Activated CD8-positive, alpha-beta memory T cell treated with anti-CD3 and anti-CD28 coated beads for 4 hours (primary cell): ENCODE data around the gene OR52R1.
"Not testable (repeated sequence)": the region's sequence is repeated elsewhere in the genome, so short reads cannot be mapped to it uniquely, and the experiment has no call there.

Experiments used
- DNase-seq, 2 donors: peaks; one replicate each; pipeline ENCODE4 v3.0.0-alpha.2; 2020; ENCODE audit warnings: low read depth in 2 of 2

The OR52R1 gene

GRCh38 chr11:4804280-4804679 is at the start of gene OR52R1:
TSS of gene OR52R1 (minus strand) at chr11:4804380. CDS start at chr11:4804380, 0 bp downstream.
- no peak for DNase-seq

- DNase-seq: no peak
Measured at GRCh38 chr11:4851033-4851432, 46.9 kb upstream of the OR52R1 start.

GRCh38 chr11:4848908-4849532 is 44.8 kb upstream of the OR52R1 start, which contains the start of gene OR51S1:
TSS of gene OR51S1 (minus strand) at chr11:4849208. CDS start at chr11:4849208, 0 bp downstream.
- DNase-seq: no peak

DNA sequence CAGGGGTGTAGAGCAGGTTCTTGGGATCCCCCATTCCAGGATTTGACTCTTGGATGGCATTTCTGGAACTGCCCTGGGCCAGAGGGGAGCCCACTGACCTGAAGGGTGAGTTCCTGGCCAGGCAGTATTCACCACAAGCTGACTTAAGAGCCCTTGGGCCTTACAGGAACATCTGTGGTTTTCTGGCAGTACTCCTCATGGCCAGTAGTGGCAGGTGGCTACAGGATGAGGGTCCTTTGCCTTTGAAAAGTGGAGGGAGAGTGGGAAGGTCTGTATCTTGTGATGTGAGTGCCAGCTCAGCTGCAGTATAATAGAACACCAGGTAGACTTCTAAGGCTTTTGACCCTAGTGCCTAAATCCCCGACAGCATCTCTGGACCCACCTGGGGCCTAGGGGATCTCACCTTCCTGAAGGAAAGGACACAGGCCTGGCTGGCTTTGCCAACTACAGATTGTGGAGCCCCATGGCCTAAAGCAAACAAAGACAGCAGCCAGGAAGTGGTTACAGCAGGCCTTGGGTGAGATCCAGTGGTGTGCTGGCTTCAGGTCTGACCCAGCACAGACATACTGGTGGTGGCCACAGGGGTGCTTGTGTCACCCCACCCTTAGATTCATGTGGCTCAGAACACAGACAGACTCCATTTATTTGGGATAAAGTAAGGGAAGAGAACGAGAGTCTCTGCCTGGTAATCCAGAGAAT is 35.8 kb upstream of the OR52R1 start:
- DNase-seq: no peak

- DNase-seq: no peak
Measured at GRCh38 chr11:4830909-4831308, 26.7 kb upstream of the OR52R1 start.

GRCh38 chr11:4830346-4830745 is 26.2 kb upstream of the OR52R1 start:
- no peak for DNase-seq

- no peak for DNase-seq
Measured at GRCh38 chr11:4826425-4826824, 22.2 kb upstream of the OR52R1 start.

GRCh38 chr11:4825132-4825531 is 21.0 kb upstream of the OR52R1 start:
- no peak for DNase-seq

DNA sequence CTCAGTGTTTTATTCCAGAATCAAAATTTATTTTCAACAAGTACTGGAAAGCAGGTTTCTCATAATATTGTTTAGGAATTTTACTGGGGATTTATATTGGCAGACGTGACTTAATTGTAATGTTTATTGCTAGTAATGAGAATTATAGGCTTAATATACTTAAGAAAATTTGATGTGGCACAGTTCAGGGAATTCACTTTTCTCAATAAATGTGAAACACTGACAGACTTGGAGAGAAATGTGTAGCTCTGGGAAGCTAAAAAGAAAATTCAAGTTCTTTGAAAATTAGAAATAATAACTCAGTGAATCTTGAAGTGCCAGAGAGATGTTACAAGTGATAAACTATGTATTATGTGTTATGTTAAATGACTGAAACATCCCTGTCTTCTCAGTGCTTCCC is 16.8 kb upstream of the OR52R1 start, which contains the start of gene OR51F2:
Gene OR51F2 (plus strand): TSS at position 301 of the 400 bp plus-strand sequence. CDS start 101 bp downstream, outside the sequence.
- DNase-seq: no peak

DNA sequence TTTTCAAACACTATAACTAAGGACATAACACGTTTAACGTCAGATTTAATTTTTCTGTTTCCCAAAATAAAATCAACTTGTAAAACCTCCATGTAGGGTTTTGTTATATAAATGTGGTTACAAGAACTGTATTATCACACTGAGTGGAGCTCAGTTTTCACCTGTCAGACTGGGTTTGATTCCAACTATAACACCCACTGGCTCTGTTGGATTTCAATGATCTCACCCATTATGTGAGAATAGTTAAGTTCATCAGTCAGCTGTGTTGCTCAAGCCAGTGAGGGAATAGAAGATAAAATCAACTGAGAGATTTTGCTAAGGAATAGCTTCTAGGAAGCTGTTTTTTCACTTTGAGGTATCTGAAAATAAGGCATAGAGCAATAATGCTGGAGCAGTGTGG is 5.1 kb upstream of the OR52R1 start:
- no peak for DNase-seq

DNA sequence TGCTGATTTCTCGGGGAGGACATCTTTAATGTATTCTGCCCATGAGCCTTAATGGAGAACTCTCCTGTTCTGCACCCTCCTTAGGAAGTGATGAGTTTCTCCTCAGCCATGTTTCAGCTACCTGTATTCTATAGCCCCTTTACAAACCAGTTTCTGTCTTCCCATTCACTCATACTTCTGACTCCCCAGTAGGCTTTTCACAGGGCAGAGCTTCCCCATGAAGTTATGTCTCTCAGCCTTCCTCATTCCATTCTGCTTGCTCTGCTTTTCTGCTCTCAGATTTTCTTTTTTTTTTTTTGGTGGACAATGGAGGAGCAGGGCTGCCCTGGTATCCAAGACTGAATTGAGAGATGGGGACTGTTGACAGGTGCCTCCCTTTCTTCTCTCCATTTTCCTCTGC is 4.3 kb upstream of the OR52R1 start:
- DNase-seq: no peak

GRCh38 chr11:4801316-4801715 is 2.9 kb downstream of the OR52R1 start:
- not testable (repeated sequence) for DNase-seq

- DNase-seq: no peak
Measured at GRCh38 chr11:4798427-4799183, 5.6 kb downstream of the OR52R1 start.

DNA sequence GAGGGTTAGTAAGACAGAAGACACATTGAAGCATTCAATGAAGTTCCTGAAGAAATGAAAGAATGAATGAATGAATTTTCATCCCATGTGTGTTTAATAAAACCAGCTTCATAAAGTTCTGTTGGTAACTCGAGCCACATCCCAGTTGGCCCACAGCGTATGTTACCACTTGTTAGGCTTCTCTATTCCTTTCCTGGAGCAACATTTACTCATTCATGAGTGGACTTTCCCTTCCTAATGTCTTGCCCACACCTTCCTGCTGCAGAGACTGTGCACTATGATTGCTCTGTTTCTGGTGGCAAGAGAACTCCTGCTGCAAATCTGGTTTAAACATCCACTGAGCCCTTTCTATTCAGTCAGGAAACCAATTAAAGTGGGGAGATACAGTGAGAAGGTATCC is 7.0 kb downstream of the OR52R1 start:
- no peak for DNase-seq

DNA sequence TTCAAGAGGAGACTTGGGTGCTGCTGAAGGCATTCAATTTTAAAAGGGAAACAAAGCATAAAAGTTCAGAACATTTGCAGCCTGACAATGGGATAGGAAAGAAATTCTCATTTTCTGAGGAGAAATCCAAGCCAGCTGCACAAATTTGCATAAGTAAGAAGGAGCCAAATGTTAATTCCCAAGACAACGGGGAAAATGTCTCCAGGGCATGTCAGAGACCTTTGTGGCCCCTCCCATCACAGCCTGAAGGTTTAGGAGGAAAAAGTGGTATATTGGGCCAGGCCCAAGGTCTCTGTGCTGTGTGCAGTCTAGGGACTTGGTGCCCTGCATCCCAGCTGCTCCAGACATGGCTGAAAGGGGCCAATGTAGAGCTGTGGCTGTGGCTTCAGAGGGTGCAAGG is 21.7 kb downstream of the OR52R1 start:
- DNase-seq: no peak

- no peak for DNase-seq
Measured at GRCh38 chr11:4769838-4770237, 34.3 kb downstream of the OR52R1 start, which contains the start of gene OR51F1. TSS of gene OR51F1 (minus strand) at chr11:4769938. CDS start at chr11:4769938, 0 bp downstream.

DNA sequence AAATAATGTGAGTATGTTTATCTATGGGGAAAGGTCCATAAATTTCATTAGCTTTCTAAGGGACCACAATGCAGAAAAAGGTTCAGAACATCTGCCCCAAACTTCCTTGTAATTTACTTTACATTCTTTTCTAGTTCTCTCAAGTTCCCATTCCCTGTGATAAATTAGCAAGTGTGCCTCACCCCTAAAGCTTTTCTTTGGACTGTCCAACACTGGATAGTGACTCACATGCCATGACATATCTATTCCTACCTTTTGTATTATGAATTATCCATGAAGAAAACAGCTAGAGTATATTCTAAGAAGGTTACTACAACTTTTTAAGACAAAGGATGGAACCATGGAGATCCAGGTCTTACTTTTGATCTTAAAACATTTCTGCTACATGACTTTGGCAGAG is 36.1 kb downstream of the OR52R1 start:
- no peak for DNase-seq

- no peak for DNase-seq
Measured at GRCh38 chr11:4766420-4767043, 37.6 kb downstream of the OR52R1 start.

GRCh38 chr11:4763096-4763495 is 41.1 kb downstream of the OR52R1 start:
- DNase-seq: no peak
